GM12865 (cell line): Measurements from ENCODE around the gene AGRP.

Experiments used
- DNase-seq: peaks from one replicate; pipeline ENCODE4 v3.0.0; 2010; ENCODE audit warnings: low read depth
- H3K4me3 ChIP-seq: 2 replicates; pipeline ENCODE4 v1.5.1; 2011; ENCODE audit warnings: mild to moderate bottlenecking, low read depth, low read length, control low read depth
- CTCF ChIP-seq: IDR thresholded peaks from 2 replicates; pipeline ENCODE4 v1.5.1; 2011; ENCODE audit warnings: low read length, control low read depth, low read depth, inconsistent platforms; ENCODE audit not compliant: insufficient read depth; ENCODE audit errors: missing control alignments

The AGRP gene

GRCh38 chr16:67482233-67482924 lies 968 bp downstream of the AGRP start:
- DNase-seq, result peak; percentile 38
- TF ChIP-seq CTCF, result no peak
- H3K4me3 ChIP-seq, result peak overlapping the region; percentile 92

- peak; percentile 70 for DNase-seq
- peak overlapping the region; percentile 92 for H3K4me3 ChIP-seq
- TF ChIP-seq CTCF, result no peak
Observed at GRCh38 chr16:67481561-67482232, 1.6 kb downstream of the AGRP start.

DNA sequence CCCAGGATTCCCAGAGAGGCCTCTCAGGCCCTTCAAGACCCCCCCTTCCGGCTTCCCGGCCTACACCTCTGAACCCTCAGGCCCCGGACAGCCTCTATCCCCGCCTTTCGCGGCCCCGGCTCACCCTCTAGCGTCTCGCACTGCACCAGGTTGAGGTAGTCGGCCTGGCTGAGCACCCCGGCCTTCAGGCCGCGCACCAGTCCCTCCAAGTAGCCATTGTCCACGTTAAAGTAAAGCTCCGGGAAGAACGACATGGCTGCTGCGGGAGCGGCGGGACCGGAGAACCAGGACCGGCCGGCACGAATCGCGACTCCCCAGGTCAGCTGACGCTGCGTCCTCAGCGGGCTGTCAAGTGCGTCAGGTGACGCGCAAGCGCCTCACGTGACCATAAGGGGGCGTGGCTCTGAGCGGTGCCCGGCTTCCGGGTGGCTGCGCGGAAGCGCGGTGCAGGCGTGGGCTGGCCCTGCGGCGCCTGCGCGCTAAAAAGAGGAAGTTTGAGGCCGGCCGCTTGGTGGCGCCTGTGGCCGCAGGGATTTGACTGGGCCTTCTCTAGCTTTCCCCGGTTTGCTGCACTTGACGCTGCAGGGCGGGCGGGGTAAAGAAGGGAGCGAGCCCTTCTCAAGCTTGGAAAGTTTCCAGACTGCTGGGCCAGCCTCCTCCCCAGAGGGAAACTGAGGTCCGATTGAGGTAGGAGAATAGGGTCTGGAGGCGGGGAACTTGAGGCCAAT lies 2.4 kb downstream of the AGRP start, which contains the start of gene ATP6V0D1:
TSS of gene ATP6V0D1 (minus strand) at position 325 of the 728 bp plus-strand sequence. CDS start at position 254, 71 bp downstream.
- TF ChIP-seq CTCF, result peak; percentile 86
- peak within 1 kb of the TSS; percentile 92 for H3K4me3 ChIP-seq
- DNase-seq, result peak; percentile 99

DNA sequence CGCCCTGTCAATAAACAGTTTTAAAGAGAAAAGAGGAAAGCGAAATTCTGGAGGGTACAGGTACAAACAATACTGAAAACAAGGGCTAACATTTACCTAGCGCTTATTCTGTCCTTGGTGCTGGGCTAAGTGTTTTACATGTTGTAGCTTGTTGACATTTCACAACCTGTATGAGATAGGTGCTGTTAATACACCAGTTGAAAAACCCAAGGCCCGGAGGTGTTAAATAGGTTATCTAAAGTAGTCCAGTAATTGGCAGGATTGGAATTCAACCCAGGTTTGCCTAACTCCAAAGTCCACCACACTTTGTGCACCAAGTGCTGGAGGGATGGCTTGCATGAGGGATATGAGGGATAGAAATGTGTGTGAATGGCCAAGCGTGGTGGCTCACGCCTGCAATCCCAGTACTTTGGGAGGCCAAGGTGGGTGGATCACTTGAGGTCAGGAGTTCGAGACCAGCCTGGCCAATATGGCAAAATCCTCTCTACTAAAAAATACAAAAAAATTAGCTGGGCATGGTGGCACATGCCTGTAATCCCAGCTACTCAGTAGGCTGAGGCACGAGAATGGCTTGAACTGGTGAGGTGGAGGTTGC lies 5.3 kb downstream of the AGRP start:
- DNase-seq, result no peak
- no peak for TF ChIP-seq CTCF
- H3K4me3 ChIP-seq, result no peak overlapping the region

DNA sequence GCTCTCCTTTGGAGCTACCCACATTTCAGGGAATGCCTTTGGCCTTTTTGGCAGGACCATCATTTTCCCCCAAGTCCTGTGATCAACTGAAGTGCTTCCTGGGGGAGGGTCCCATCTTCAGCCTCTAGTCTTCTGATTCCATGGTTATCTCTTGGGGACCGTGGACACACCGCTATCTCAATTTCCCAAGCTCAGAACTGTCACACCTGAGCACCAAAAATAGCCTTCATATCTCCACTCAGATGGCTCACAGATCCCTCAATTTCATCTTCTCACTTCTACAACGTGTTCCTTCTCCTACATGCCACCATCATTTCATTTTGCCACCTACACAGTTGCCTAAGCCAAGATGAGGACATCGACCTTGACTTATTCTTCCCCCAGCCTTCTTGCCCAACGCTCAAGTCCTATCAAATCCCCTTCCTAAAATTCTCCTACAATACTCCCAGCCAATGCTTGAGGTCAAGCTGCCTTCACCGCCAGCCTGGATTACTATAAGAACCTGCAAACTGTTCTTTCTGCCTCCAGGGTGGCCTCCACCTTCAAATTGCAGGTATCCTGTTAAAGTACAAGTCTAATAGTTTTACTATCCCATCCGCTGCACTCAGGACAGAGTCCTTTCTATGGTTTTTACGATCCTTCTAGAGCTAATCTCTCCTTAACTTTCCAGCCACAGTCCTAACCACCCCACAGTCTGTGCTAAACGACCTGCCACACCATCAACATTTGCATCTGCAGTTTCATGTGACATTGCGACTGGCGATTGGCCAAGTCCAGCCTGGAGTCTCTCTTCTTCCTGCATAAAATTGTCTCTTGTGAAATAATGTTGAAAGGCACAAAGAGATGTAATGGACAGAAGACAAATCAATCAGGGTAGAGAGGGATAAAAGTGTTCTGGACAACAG lies 8.5 kb downstream of the AGRP start:
- H3K4me3 ChIP-seq, result no peak overlapping the region
- no peak for TF ChIP-seq CTCF
- DNase-seq, result no peak
